ENCODE measurements around the gene GPR84.

Gene GPR84

DNA sequence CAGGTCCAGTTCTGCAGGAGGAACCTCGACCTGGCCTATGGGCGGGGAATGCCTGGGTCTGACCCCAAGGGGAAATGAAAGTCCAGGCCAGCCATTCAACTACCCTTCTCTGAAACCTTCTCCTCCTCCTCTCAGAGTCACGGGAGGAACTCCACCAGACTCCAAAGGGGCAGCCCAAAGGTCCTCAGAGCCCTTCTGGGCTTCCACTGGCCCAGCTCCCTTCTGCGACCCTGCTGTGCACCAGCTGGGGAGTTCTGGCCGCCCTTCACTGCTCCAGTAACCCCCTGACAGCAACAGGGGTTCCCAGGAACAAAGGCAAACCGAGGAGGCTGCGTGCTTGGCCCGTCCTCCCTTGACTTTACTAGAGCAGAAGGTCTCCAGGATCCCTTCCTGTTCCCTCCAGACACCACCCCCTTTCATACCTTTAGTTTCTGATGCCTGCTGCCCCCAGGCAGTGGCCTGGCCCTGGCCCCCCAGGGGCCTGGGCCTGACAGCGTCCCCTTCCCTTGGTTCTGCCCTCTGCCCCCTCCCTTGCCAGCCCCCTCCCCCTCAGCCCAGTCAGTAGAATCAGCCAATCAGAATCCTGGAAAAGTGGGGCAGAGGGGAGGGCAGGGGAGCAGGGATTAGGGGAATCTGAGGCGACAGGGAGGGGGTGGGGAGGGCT, 21.1 kb upstream of the GPR84 start:
- H3K27ac ChIP-seq (ENCODE audit: low read depth, low read length, poor library complexity, severe bottlenecking), result no peak overlapping the region
- no peaks in the 10 kb centered on the region for H3K9me3 ChIP-seq (ENCODE audit: low read length)
- no peak overlapping the region for H3K9ac ChIP-seq (ENCODE audit: low read length)
- H3K4me2 ChIP-seq (ENCODE audit: low read length), result no peak overlapping the region
- no peaks in the 10 kb centered on the region for H3K9me2 ChIP-seq (ENCODE audit: low read depth, low read length)
- no peaks in the 10 kb centered on the region for H4K20me1 ChIP-seq (ENCODE audit: insufficient read depth, low read length)
- H3K27me3 ChIP-seq (ENCODE audit: insufficient read depth, low read length), result no peaks in the 10 kb centered on the region; the same call in 1 of the 2 replicates
- H3K79me2 ChIP-seq (ENCODE audit: insufficient read depth, low read length), result no peaks in the 10 kb centered on the region
- H2AFZ ChIP-seq (ENCODE audit: low read length), result no peak overlapping the region
- no peaks in the 10 kb centered on the region for H3K4me1 ChIP-seq (ENCODE audit: insufficient read depth, low read length, severe bottlenecking)
- H3K4me3 ChIP-seq (ENCODE audit: low read depth, low read length, poor library complexity, severe bottlenecking), result no peak overlapping the region
- no peaks in the 10 kb centered on the region for H3K36me3 ChIP-seq (ENCODE audit: insufficient read depth, low read length)
- TF ChIP-seq EZH2 (IDR thresholded peaks at IDR 0.05; ENCODE audit: borderline replicate concordance, low read length), result no peak
- TF ChIP-seq, protein P1, sequence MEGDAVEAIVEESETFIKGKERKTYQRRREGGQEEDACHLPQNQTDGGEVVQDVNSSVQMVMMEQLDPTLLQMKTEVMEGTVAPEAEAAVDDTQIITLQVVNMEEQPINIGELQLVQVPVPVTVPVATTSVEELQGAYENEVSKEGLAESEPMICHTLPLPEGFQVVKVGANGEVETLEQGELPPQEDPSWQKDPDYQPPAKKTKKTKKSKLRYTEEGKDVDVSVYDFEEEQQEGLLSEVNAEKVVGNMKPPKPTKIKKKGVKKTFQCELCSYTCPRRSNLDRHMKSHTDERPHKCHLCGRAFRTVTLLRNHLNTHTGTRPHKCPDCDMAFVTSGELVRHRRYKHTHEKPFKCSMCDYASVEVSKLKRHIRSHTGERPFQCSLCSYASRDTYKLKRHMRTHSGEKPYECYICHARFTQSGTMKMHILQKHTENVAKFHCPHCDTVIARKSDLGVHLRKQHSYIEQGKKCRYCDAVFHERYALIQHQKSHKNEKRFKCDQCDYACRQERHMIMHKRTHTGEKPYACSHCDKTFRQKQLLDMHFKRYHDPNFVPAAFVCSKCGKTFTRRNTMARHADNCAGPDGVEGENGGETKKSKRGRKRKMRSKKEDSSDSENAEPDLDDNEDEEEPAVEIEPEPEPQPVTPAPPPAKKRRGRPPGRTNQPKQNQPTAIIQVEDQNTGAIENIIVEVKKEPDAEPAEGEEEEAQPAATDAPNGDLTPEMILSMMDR (IDR thresholded peaks at IDR 0.05; ENCODE audit: low read length), result no peak
- no peaks in the 10 kb centered on the region for H3F3A ChIP-seq (ENCODE audit: insufficient read depth, low read length)

DNA sequence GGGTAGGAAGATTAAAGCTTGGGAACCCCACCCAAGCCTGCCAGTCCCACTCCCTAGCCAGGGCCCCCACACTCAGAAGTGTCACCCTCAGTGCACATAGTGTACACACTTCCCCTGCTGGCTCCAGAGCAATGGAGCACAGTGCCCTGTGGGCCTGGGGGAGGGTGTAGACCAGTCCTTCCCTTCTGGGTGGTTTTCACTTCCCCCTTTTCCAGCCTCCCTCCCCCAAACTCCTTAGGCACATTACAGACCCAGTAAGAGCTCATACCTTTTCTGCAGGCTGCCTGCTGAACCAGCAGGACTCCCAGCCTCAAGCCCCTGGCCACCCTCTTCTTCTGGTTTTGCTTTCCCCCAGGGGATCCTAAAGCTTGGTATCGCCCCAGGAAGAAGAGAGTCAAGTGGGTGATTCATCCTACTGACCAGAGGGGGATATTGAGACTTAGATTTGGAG, 20.3 kb upstream of the GPR84 start, which contains the start of gene ZNF385A:
TSS of gene ZNF385A (minus strand) at position 143 of the 451 bp plus-strand sequence. CDS start 219 bp downstream, outside the sequence.
- H3K4me3 ChIP-seq (ENCODE audit: low read depth, low read length, poor library complexity, severe bottlenecking), result no peak within 1 kb of the TSS
- H3K27ac ChIP-seq (ENCODE audit: low read depth, low read length, poor library complexity, severe bottlenecking), result no peak within 1 kb of the TSS
- no peaks in the 10 kb centered on the region for H4K20me1 ChIP-seq (ENCODE audit: insufficient read depth, low read length)
- H3K4me2 ChIP-seq (ENCODE audit: low read length), result no peak within 1 kb of the TSS
- no peaks in the 10 kb centered on the region for H3F3A ChIP-seq (ENCODE audit: insufficient read depth, low read length)
- no peaks in the 10 kb centered on the region for H3K79me2 ChIP-seq (ENCODE audit: insufficient read depth, low read length)
- no peaks in the 10 kb centered on the region for H3K9me3 ChIP-seq (ENCODE audit: low read length)
- H3K36me3 ChIP-seq (ENCODE audit: insufficient read depth, low read length), result no peaks in the 10 kb centered on the region
- no peaks in the 10 kb centered on the region for H3K9me2 ChIP-seq (ENCODE audit: low read depth, low read length)
- no peak within 1 kb of the TSS for H3K9ac ChIP-seq (ENCODE audit: low read length)
- no peaks in the 10 kb centered on the region for H3K27me3 ChIP-seq (ENCODE audit: insufficient read depth, low read length)
- no peak for TF ChIP-seq EZH2 (IDR thresholded peaks at IDR 0.05; ENCODE audit: borderline replicate concordance, low read length)
- TF ChIP-seq, protein P1 (IDR thresholded peaks at IDR 0.05; ENCODE audit: low read length), result no peak
- no peak within 1 kb of the TSS for H2AFZ ChIP-seq (ENCODE audit: low read length)
- no peaks in the 10 kb centered on the region for H3K4me1 ChIP-seq (ENCODE audit: insufficient read depth, low read length, severe bottlenecking)

DNA sequence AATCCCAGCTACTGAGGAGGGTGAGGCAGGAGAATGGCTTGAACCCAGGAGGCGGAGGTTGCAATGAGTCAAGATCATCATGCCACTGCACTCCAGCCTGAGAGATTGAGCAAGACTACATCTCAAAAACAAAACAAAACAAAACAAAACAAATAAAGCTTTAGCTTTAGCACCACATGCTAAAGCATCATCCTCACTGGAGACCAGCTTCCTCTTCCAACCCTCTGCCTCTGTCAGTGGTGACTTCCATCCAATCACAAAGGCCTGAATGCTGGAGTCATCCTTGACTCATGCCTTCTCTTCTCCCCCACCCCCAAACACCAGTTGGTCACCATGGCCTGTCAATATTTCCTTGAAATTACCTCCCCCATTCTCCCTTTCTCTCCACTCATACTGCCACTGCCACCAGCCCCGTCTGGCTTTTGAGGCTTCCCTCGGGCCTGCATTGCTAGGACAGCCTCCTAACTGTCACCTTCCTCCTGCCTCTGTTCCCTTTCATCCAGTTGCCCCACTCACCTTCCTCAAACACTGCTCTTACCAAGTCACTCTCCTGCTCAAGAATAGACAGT, 18.8 kb upstream of the GPR84 start:
- H3K4me2 ChIP-seq (ENCODE audit: low read length), result no peak overlapping the region
- no peak overlapping the region for H3K4me3 ChIP-seq (ENCODE audit: low read depth, low read length, poor library complexity, severe bottlenecking)
- peaks cover 2% of the 10 kb centered on the region; the same call in 1 of the 2 replicates for H3K27me3 ChIP-seq (ENCODE audit: insufficient read depth, low read length)
- no peak overlapping the region for H3K9ac ChIP-seq (ENCODE audit: low read length)
- peaks cover 5% of the 10 kb centered on the region for H3K4me1 ChIP-seq (ENCODE audit: insufficient read depth, low read length, severe bottlenecking)
- no peak for TF ChIP-seq EZH2 (IDR thresholded peaks at IDR 0.05; ENCODE audit: borderline replicate concordance, low read length)
- TF ChIP-seq, protein P1 (IDR thresholded peaks at IDR 0.05; ENCODE audit: low read length), result no peak
- H3K9me2 ChIP-seq (ENCODE audit: low read depth, low read length), result no peaks in the 10 kb centered on the region
- H3K36me3 ChIP-seq (ENCODE audit: insufficient read depth, low read length), result no peaks in the 10 kb centered on the region
- H4K20me1 ChIP-seq (ENCODE audit: insufficient read depth, low read length), result no peaks in the 10 kb centered on the region
- H2AFZ ChIP-seq (ENCODE audit: low read length), result no peak overlapping the region
- no peak overlapping the region for H3K27ac ChIP-seq (ENCODE audit: low read depth, low read length, poor library complexity, severe bottlenecking)
- H3K9me3 ChIP-seq (ENCODE audit: low read length), result no peaks in the 10 kb centered on the region
- H3F3A ChIP-seq (ENCODE audit: insufficient read depth, low read length), result no peaks in the 10 kb centered on the region
- H3K79me2 ChIP-seq (ENCODE audit: insufficient read depth, low read length), result no peaks in the 10 kb centered on the region

Measured in OCI-LY1 (cell line).